ENCODE results near the gene HSPA1B.
"Not testable (repeated sequence)": the region's sequence is repeated elsewhere in the genome, so short reads cannot be mapped to it uniquely, and the experiment has no call there.

HSPA1B gene

GRCh38 chr6:31860349-31860748 lies 32.8 kb downstream of the HSPA1B start:
- no peak for DNase-seq

- DNase-seq = no peak
These were observed 33.6 kb downstream of the HSPA1B start for GRCh38 chr6:31861150-31861549.

GRCh38 chr6:31861919-31862343 lies 34.4 kb downstream of the HSPA1B start:
- peak; percentile 14 for DNase-seq

GRCh38 chr6:31862344-31863235 lies 35.1 kb downstream of the HSPA1B start, which contains the start of gene NEU1:
Gene NEU1, minus strand, starts transcription at chr6:31862821. Its CDS starts 45 bp downstream, at chr6:31862776.
- DNase-seq = peak; percentile 100

- DNase-seq = not testable (repeated sequence)
These were observed 36.6 kb downstream of the HSPA1B start for GRCh38 chr6:31864123-31864562.

- no peak for DNase-seq
These were observed 37.3 kb downstream of the HSPA1B start for GRCh38 chr6:31864818-31865204.

- no peak for DNase-seq
These were observed 37.9 kb downstream of the HSPA1B start for GRCh38 chr6:31865205-31866118.

GRCh38 chr6:31868658-31868971 lies 41.1 kb downstream of the HSPA1B start:
- DNase-seq = not testable (repeated sequence)

- DNase-seq = no peak
These were observed 41.8 kb downstream of the HSPA1B start for GRCh38 chr6:31869343-31869742.

- DNase-seq = no peak
These were observed 42.9 kb downstream of the HSPA1B start for GRCh38 chr6:31870385-31870921.

- DNase-seq = no peak
These were observed 43.6 kb downstream of the HSPA1B start for GRCh38 chr6:31871046-31871659.

GRCh38 chr6:31874084-31874670 lies 46.6 kb downstream of the HSPA1B start:
- DNase-seq = no peak

GRCh38 chr6:31874836-31875572 lies 47.5 kb downstream of the HSPA1B start:
- DNase-seq = no peak

- DNase-seq = no peak
These were observed 48.3 kb downstream of the HSPA1B start for GRCh38 chr6:31875877-31876276.

GRCh38 chr6:31876357-31876756 lies 48.8 kb downstream of the HSPA1B start:
- DNase-seq = no peak

GRCh38 chr6:31877125-31877650 lies 49.6 kb downstream of the HSPA1B start:
- no peak for DNase-seq

- no peak for DNase-seq
These were observed 50.2 kb downstream of the HSPA1B start for GRCh38 chr6:31877651-31878161.

GRCh38 chr6:31878222-31878621 lies 50.7 kb downstream of the HSPA1B start:
- no peak for DNase-seq

GRCh38 chr6:31878726-31879125 lies 51.2 kb downstream of the HSPA1B start, which contains the start of gene SLC44A4:
Gene SLC44A4, minus strand, starts transcription at chr6:31878997. Its CDS starts 17 bp downstream, at chr6:31878980.
- no peak for DNase-seq

GRCh38 chr6:31879143-31879542 lies 51.6 kb downstream of the HSPA1B start:
- DNase-seq = no peak

All from NCI-H146 (cell line).